Panc1 (cell line): ENCODE results near the gene DVL1.

Experiments used
- CTCF ChIP-seq: fragments of 450-650 bp; IDR thresholded peaks from 2 replicates; pipeline ENCODE4 v1.5.1; 2017; ENCODE audit warnings: mild to moderate bottlenecking
- REST ChIP-seq, 2 experiments: IDR thresholded peaks; 2 replicates each; pipeline ENCODE4 v1.6.1; 2011 to 2012; ENCODE audit warnings: low read depth in 2 of 2, control low read depth in 1 of 2, low read length in 1 of 2, mild to moderate bottlenecking in 1 of 2, moderate library complexity in 1 of 2; ENCODE audit not compliant: insufficient read depth in 1 of 2
- TCF7L2 ChIP-seq: IDR thresholded peaks from 2 replicates; pipeline ENCODE4 v1.6.1; 2011; ENCODE audit warnings: mild to moderate bottlenecking, low read depth, low read length, inconsistent platforms

- peak; percentile 79; the same call in 1 of the 2 replicates for TF ChIP-seq CTCF
- TF ChIP-seq TCF7L2: no peak; the same call in 1 of the 2 replicates
- no peak for TF ChIP-seq REST (IDR thresholded peaks at IDR 0.05; ENCODE audit: insufficient read depth in 1 of 2, low read depth in 2 of 2, low read length in 1 of 2)
Observed at GRCh38 chr1:1349256-1350012, at the start of gene DVL1.
